ENCODE measurements around the gene LRIT1. TPM values are rescaled to one million over a fixed set of nuclear protein-coding genes. Genes with fewer than 3 reads are reported as not detected.
A peak's percentile ranks its signal among the peaks of the same experiment; 100 is the strongest.
"Not testable (repeated sequence)": the region's sequence is repeated elsewhere in the genome, so short reads cannot be mapped to it uniquely, and the experiment has no call there.

The LRIT1 gene
- not detected for total RNA-seq

- Histone ChIP-seq H3K27ac (no peak within 1 kb of the TSS), H3K27me3 (no peaks in the 10 kb centered on the region), H3K4me3 (no peak within 1 kb of the TSS), H3K36me3 (no peaks in the 10 kb centered on the region), H3K9me3 (no peaks in the 10 kb centered on the region), H3K4me1 (no peaks in the 10 kb centered on the region)
- DNase-seq (ENCODE audit: low spot score in 2 of 2), result peak in 1 of 2 donors; percentile 39
- no peak for TF ChIP-seq CTCF (IDR thresholded peaks at IDR 0.05)
- intact Hi-C loops (cut with DNase I), result no loop called here
Observed at GRCh38 chr10:84241185-84241790, at the start of gene LRIT1. Gene LRIT1, minus strand, starts transcription at chr10:84241546. Its CDS starts 107 bp downstream, at chr10:84241439.

GRCh38 chr10:84290235-84290634 is 48.9 kb upstream of the LRIT1 start:
- TF ChIP-seq CTCF (IDR thresholded peaks at IDR 0.05), result no peak
- no peaks in the 10 kb centered on the region for H3K36me3 ChIP-seq
- intact Hi-C loops (cut with DNase I), result no loop called here
- no peak overlapping the region for H3K4me3 ChIP-seq
- no peak for DNase-seq (ENCODE audit: low spot score in 2 of 2)
- H3K9me3 ChIP-seq, result no peaks in the 10 kb centered on the region
- no peak overlapping the region for H3K27ac ChIP-seq
- H3K4me1 ChIP-seq, result peaks cover 0 to 10% of the 10 kb centered on the region in 2 donors
- H3K27me3 ChIP-seq, result no peaks in the 10 kb centered on the region

GRCh38 chr10:84289521-84290200 is 48.3 kb upstream of the LRIT1 start:
- Histone ChIP-seq H3K9me3 (no peaks in the 10 kb centered on the region), H3K27ac (no peak overlapping the region), H3K27me3 (no peaks in the 10 kb centered on the region), H3K4me1 (peaks cover 0 to 4% of the 10 kb centered on the region in 2 donors), H3K4me3 (no peak overlapping the region), H3K36me3 (no peaks in the 10 kb centered on the region)
- intact Hi-C loops (cut with DNase I), result no loop called here
- DNase-seq (ENCODE audit: low spot score in 2 of 2), result no peak
- TF ChIP-seq CTCF (IDR thresholded peaks at IDR 0.05), result no peak

GRCh38 chr10:84288151-84288550 is 46.8 kb upstream of the LRIT1 start:
- H3K36me3 ChIP-seq, result no peaks in the 10 kb centered on the region
- no peak for DNase-seq (ENCODE audit: low spot score in 2 of 2)
- no peak overlapping the region for H3K4me3 ChIP-seq
- no peaks in the 10 kb centered on the region for H3K9me3 ChIP-seq
- intact Hi-C loops (cut with DNase I), result no loop called here
- H3K27me3 ChIP-seq, result no peaks in the 10 kb centered on the region
- no peaks in the 10 kb centered on the region for H3K4me1 ChIP-seq
- no peak overlapping the region for H3K27ac ChIP-seq
- no peak for TF ChIP-seq CTCF (IDR thresholded peaks at IDR 0.05)

- H3K27me3 ChIP-seq, result no peaks in the 10 kb centered on the region
- no peaks in the 10 kb centered on the region for H3K36me3 ChIP-seq
- H3K9me3 ChIP-seq, result no peaks in the 10 kb centered on the region
- no peaks in the 10 kb centered on the region for H3K4me1 ChIP-seq
- intact Hi-C loops (cut with DNase I), result no loop called here
- no peak overlapping the region for H3K4me3 ChIP-seq
- no peak overlapping the region for H3K27ac ChIP-seq
- no peak for DNase-seq (ENCODE audit: low spot score in 2 of 2)
- TF ChIP-seq CTCF (IDR thresholded peaks at IDR 0.05), result no peak
Observed at GRCh38 chr10:84286695-84287094, 45.3 kb upstream of the LRIT1 start.

GRCh38 chr10:84279876-84280475 is 38.6 kb upstream of the LRIT1 start:
- H3K27me3 ChIP-seq; intact Hi-C loops (cut with DNase I); H3K27ac ChIP-seq: not testable (repeated sequence)

More at GRCh38 chr10:84279876-84280475, 38.6 kb upstream of the LRIT1 start:
- H3K36me3 ChIP-seq; H3K4me1 ChIP-seq; H3K9me3 ChIP-seq; DNase-seq (ENCODE audit: low spot score in 2 of 2); H3K4me3 ChIP-seq: not testable (repeated sequence)

All from ascending aorta (tissue), 2 donors.